Left hindlimb (tissue), 1 donor: ENCODE measurements around the gene ATP6V0E2.

ENCODE experiments used
- DNase-seq: peaks from one replicate; pipeline ENCODE4 v3.0.0-alpha.2; 2018

Gene ATP6V0E2

DNA sequence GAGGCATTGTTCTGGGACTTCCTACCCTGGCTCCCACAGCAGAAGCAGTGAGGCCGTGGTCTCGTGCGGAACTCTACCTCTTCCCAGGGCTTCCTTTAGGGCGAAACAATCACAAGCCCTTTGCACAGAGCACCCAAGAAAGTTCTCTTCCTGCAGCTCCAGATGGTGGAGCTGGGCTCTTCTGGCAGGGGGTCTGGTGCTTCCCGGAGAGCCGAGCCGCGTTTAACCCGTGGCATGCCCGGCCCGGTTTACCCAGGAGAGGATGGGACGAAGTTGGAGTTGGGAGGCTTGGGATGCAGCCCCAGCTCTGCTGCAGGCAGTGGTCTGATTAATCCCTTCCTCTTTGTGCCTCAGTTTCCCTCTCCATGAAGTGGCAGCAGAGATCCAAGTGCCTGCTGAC is 9.0 kb upstream of the ATP6V0E2 start:
- no peak for DNase-seq

DNA sequence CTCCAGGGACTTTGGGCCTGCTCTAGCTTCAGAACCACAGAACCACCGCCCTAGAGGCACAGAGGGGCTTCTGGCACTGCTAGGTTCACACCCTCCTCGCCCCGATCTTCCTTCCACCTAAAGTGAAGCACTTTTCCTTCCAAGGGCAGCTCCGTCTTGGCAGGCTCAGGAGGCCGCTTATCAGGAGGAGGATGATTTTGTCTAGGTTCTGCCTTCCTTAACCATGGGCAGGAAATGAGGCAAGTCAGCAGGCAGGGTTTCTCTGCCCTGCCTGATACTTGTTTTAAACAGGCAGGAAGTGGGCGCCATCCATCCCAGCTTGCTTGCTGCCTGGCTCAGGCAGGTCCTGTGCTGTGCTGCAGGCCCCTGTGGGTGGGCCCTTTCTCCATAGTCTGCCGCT is 8.3 kb upstream of the ATP6V0E2 start:
- no peak for DNase-seq

DNA sequence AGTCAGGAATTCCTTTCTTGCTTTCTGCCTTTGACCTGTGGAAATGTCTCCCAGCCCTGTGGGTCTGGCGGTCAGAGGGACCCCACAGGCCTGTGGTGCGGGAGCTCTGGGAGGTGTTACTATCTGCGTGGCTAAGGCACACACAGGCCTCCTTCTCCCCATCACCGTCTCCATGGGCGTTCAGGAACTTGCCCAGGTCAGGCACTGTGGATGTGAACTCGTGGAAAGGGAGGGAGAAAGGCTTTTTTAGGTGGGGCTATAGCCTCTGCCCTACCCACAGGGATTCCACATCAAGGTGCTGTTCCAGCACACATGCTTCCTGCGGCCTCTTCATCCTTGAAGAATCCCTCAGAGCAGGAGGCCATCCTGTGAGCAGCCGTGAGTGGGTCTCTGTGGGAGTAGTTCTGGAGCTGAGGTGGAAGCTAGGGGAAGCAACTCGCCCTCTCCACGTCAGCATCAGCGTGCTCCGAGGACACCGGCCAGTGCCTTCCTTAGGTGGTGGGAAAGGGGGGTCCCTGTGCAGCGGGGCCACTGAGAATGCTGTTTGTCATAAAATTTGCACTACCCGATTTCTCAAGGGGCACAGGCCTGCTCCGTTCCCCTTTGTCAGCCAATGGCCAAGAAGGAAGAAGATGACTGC is 7.5 kb upstream of the ATP6V0E2 start:
- no peak for DNase-seq

DNA sequence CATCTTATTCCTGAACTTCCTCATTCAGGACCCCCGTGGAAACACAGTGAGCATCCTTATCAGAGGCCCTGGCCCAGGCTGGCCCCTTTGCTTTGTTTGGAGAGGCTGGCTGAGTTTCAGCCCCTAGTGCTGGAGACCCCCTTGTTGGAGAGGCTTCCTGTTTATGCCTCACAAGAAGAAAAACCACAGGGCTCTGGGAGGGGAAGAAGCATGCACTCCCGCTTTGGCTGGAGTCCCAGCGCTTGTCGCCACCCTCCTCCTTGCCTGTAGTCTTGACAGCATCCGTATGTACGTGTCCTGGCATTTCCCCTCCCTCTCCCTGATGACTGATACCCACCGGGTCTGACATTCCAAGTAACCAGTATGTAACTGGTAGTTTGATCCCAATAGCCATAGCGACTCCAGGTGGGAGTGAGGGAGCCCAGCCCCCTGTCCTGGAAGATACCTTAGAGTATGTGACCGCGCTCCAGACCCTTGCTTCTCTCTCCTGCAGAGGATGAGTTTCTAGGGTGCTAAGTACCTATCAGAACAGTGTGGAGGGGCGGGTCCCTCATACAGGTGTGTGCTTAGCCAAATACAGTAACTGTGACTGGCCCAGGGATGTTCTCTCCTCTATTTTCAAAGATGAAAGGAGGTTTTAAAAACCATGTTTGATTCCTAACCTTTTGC is 6.9 kb upstream of the ATP6V0E2 start:
- DNase-seq: no peak

DNA sequence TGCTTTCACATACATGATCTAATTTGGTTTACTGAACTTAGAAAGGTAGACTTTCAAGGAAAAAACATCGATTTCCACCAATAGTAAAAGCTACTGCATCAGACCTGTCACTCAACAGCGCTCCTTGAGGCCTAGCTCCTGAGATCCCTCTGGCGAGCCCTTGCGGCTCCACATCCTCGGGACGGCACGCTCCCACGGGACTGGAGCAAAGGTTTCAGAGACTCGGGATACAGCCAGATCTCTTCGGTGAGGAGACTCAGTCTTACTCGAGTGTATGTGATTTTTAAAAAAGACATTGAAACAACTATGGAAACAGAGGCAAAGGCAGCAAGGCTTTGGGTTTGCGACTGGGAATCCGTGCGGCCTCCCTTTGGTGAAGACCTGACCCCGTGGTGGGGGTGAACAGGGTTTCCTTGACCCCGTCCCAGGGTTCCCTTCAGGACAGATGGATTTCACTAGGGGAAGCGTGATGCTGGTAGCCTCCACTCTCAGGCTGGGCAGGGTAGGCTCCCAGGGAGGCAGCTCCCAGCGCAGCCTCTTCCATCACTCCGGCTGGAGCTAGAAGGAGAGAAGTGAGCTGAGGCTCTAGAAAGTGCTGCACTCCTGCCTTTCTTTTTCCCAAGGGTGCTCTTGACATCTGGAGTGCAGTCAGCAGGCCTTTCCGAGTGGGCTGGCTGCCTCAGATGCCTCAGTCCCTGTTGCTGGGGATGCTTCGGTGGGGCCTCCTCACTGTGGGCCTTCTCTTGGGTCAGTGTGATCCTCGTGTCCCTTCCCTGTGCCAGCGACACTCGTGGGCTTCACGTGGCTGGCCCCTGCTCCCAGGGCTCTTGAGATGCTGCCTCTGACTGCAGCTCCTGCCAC is 5.8 kb upstream of the ATP6V0E2 start:
- DNase-seq: no peak

DNA sequence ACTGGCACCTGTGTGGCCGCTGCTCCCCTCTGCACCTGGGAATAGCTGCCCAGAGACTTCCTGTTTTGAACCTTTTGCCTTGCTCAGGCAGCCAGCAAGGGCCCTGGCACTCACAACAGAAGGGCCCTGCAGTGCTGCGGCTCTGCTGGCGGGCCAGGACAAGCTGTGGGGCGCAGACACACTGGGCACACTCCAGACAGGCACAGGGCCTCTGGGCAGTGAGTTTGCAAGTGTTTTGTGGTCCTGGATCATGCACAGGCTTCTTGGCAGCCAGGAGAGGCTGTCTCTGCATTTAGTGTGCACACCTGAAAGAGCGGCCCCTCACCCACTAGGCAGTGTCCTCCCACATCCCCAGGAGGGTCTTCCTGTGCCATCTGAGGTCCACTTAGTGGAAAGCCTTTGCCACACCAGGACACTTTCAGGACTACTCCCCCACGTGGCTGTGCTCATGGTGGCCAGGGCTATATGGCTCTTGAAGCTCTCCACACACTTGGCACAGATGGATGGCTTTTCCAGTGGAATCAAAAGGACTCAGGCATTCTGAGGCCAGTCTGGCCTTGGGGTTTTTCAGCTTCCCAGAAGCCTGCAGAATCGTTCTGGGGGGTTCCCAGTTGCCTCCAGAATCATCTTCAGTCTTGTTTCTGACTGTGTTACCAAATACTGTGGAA is 5.0 kb upstream of the ATP6V0E2 start:
- no peak for DNase-seq

DNA sequence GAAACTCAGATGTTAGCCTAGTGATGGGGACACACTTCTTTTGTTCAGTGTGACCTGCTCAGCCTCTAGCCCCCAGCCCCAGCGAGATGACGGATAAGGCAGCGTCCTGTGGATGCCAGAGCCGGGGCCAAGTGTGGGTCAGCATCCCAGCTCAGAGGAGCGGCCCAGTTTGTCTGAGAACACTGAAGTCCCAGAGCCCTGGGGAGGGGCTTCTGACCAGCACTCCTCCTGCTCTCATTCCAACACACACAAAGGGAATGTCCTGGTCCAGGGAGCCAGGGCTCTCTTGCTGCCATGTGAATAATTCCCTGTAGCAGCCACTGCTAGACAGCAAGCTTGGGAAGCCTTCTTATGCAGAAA is 4.5 kb upstream of the ATP6V0E2 start:
- DNase-seq: no peak

DNA sequence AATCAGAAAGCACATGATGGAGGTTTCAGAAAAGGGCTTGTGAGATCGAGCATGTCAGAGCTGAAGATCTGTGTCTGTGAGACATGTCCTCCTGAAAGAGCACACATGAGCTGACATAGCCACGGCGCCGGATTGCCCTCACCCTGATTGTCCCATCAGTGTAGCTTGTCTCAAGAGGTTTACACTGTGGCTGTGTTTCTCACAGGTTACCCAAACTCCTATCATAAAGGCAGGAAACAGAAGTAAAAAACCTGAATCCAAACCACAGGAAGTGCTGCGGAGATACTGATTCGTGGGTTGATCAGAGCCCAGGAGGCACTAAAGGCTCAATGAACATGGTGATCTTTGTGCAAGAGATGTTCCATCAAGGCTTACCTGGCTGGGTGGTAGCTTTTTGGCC is 3.9 kb upstream of the ATP6V0E2 start:
- no peak for DNase-seq

DNA sequence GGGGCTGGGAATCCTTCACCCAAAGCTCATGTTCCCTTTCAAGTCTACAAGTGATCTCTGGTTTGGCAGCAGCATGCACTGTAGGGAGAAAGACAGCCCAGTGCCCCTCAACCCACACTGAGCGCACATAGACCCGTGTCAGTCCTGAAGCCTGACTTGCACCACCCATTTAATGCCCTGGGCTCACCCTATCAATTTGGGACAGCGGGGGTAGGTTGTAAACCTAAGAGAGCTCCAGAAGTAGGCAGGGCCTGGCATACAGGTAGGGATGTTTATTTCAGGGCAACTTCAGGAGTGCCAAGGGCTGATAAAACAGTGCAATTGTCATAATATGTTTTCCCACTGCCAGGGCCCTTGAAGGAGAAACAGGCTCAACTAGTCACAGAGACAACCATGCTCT is 3.5 kb upstream of the ATP6V0E2 start:
- no peak for DNase-seq

DNA sequence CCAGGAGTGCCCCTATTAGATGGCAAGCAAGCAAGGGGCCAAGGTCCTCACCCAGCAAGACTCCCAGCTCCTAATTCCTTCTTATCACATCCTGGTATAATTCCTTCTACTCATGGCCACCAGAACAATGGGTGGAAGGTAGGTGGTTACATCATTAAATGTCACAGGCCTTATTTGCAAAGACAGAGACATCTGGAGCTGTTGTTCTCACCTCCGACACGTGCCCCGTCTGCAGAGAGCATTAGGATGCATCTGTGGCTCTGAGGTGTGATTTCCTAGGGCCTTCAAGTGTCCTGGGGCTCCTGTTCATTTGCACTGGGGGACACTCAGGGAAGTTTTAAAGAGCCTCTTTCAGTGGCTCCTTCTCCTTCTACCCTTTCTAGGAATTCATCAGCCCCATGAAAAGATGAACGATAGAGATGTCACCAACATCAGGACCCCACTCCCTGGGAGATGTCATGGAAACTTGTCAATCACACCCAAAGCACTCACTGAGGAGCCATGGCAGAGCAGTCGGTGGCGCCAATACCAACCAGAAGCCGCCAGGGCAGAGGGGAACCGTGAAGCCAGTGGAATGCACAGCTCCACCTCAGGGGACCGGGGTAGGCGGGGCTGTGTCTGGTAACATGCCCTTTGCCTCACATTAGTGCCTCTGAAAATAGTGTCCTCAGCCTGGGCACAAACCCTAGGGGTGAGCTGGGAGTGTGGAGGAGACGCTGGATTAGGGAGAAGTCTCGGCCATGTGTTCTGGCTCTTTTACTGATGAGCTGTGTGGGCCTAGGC is 2.9 kb upstream of the ATP6V0E2 start:
- no peak for DNase-seq

DNA sequence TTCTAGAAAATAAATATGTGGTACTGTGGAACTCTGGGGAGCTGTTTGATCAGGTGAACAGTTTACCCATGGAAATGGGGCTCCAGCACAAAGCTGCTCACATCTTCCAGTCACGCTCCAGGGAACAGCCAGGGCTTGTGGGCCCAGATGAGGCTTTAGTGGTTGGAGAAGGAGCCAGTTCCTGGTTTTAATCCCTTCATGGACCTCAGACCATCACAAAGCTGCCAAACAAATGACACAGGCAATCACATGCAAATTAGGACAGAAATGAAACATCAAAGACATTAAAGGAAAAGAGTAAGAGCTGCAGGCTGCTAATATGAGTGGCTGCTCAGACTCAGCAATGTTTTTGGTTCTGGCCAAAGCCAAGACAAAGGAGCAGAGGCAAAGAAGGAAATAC is 2.2 kb upstream of the ATP6V0E2 start:
- no peak for DNase-seq

DNA sequence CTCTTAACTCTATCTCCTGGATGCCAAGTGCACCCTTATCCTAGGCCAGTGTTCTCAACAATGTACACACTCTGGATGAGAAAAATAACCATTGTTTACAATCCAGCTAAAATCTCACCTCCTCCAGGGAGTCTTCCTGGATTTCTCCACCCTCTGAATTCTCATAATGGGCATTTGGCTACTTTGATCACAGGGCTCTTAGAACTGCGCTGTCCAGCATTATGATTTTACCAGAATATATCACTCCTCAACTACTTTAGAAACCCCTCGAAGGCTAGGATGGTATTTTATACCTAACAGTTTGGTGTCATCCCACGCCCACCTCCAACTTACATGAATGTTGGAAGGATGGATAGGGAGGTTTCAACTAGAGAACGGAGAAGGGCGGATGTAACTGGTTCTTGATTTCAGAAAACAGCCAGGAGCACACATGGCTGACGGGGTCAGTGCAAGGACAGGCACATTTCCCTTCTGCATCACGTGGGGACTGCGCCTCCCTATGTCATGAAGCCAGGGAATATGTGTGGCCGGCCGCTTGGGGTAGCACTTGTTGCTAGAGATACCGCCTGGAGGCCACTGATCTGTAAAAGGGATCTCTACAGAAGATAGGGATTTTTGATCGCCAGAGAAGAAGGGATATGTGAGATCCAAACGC is 1.2 kb upstream of the ATP6V0E2 start:
- peak; percentile 85 for DNase-seq

DNA sequence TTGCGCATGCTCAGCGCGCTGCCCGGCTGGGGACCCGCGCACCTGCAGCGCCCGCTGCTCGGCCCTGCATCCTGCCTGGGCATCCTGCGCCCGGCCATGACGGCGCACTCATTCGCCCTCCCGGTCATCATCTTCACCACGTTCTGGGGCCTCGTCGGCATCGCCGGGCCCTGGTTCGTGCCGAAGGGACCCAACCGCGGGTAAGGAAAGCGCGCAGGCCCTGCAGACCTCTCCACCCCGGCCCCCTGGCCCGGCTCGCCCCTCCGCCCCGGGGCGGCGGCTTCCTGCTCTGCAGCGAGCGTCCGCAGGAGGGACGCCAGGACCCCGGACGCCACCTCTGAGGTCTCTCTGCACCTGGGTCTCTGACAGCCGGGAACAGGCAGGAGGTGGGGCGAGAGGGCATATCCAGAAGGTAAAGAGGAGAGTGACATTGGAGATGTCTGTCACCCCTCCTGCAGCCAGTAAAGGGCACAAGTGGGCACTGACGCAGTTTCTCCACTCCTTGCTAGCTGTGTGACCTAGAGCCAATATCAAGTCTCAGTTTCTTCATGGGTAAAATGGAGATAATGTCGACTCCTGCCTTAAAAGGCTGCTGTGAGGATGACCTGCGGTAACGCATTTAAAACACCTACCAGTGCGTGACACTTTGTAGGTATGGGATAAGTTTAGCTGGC is 338 bp downstream of the ATP6V0E2 start:
- DNase-seq: no peak

DNA sequence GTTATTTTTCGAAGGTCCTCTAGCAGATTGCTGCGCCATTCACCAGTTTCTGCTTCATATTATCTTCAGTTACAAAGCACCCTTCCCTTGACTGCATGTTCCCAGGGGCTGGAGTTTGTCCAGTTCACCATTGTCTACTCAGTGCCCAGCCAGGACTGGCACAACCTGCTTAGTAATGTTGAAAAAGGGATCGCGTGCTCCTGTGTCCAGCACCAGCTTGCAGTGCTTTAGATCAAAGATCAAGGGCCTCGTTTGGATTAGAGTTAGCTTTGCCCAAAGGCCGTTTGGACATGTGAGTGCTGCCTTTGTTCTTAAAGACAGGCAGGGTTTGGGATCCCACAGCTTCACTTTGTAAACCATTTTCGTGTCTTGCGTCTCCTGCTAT is 867 bp downstream of the ATP6V0E2 start:
- no peak for DNase-seq

DNA sequence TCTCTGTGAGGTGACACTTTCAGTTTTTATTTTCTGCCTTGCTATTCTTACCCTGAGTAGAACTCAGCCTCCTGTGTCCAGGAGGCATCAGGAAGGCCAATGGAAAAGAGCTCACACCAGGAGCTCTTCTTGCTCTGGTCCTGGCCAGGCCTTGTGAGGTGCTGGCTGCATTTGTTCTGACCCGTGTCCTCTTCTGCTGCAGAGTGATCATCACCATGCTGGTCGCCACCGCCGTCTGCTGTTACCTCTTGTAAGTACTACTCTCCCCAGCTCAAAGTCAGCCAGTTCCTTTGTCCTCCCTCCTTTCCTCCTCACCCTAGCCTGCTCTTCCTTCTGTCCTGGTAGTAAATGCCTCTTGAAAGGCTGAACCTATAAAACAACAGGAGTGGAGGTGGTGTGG is 1.6 kb downstream of the ATP6V0E2 start:
- DNase-seq: no peak

DNA sequence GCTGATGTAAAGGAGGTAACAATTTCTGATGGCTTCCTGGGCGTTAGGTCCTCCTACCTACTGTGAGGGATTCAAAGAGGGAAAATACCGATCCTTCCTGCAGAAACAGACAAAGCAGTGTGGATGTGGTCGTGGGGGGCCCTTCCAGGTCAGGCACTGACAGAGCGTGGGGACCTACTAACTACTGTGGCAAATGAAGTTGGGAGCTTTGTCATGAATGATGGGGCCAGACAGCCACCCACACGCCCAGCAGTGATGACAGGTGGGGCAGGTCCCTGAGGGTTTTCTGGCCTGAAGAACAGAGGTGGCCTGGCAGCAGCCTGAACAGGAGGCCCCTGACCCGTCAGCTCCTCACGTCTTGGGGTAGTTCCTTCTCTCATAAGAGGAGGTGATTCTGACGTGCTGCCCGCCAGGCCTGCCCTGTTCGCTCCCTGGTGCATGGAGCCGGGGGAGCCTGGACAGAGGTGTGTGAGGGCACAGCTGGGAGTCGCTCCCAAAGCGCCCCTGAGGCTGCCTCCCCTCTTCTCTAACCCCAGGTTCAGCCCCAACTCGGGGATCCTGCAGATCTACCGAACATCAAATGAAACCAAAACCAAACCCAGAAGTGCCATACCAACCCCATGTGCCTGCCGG is 4.2 kb downstream of the ATP6V0E2 start:
- no peak for DNase-seq

DNA sequence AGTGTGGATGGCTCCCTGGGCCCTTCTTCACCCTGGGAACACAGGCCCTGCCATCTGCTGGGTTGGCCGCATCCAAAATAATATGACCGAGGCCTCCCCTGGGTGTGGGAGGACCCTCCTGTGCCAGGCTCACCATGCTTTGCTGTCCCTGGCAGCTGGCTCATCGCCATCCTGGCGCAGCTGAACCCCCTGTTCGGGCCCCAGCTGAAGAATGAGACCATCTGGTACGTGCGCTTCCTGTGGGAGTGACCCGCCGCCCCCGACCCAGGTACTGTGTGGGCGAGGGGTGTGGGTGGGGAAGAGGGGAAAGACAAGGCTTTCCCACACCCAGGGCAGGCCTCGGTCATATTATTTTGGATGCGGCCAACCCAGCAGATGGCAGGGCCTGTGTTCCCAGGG is 4.8 kb downstream of the ATP6V0E2 start:
- DNase-seq: no peak

DNA sequence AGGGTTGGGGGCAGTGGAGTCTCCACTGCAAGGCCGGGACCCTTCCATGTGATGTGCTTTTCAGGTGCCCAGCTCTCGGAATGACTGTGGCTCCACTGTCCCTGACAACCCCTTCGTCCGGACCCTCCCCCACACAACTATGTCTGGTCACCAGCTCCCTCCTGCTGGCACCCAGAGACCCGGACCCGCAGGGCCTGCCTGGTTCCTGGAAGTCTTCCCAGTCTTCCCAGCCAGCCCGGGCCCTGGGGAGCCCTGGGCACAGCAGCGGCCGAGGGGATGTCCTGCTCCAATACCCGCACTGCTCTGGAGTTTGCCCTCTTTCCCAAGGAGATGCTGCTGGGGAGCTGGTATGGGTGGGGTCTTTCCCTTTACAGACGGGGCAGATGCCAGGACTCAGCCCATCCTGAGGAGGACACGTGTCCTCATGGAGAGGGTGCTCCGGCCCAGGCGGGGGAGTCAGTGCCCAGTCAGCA is 5.5 kb downstream of the ATP6V0E2 start:
- peak; percentile 34 for DNase-seq

DNA sequence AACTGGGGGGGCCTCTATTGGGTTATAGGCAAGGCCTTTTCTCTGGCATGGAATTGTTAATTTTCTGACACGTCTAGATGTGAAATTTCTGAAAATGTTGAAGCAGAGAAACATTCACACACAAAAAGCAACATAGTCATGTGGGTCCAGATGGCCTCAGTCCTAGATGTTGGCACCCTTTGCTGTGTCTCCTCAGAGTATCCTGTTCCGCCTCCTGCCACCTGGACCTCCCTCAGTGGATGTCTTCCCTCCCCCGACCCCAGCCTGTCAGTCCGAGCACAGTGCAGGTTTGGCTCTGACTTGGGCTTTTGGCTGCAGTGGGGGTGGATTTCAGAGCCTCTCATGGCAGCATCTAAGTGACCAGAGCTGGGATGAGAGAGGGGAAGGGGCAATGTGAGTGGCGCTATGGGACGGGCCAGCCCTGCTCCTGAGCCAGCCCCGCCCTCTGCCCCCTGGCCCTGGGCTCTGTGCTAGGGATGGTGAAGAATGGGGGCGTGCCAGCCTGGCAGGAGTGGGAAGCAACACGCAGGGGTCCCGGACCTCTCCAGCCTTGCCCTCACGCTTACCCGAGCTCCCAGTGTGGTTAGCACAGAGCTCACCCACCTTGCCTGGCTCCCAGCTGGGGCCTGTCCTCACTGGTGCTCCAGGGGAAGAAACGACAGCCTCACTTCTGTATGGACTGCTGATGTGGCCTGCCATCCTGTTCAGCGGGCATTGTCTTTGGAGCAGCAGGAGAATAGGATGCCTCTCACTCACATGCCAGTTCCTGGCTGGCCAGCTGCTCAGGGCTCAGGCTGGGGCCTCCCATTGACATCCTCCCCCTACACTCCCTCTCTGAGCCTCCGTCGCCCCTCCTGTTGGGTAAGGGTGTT is 6.2 kb downstream of the ATP6V0E2 start:
- peak; percentile 20 for DNase-seq
